NCI-H187 (cell line): Measurements from ENCODE around the gene CLTC.
"Not testable (repeated sequence)": the region's sequence is repeated elsewhere in the genome, so short reads cannot be mapped to it uniquely, and the experiment has no call there.

Experiments
- DNase-seq, 2 experiments: peaks; one replicate each; lab custom pipeline; 2025; lab: John Stamatoyannopoulos, UW

CLTC gene

GRCh38 chr17:59634632-59635541 is 15.2 kb downstream of the CLTC start:
- no peak for DNase-seq

- no peak for DNase-seq
Measured at GRCh38 chr17:59637611-59638310, 18.1 kb downstream of the CLTC start.

GRCh38 chr17:59638553-59638952 is 18.9 kb downstream of the CLTC start:
- no peak for DNase-seq

GRCh38 chr17:59641799-59642484 is 22.2 kb downstream of the CLTC start:
- DNase-seq = no peak

- no peak for DNase-seq
Measured at GRCh38 chr17:59642565-59642964, 22.9 kb downstream of the CLTC start.

- no peak for DNase-seq
Measured at GRCh38 chr17:59643159-59644140, 23.8 kb downstream of the CLTC start.

- DNase-seq = no peak
Measured at GRCh38 chr17:59647288-59647687, 27.6 kb downstream of the CLTC start.

- no peak for DNase-seq
Measured at GRCh38 chr17:59649886-59650285, 30.2 kb downstream of the CLTC start.

- no peak for DNase-seq
Measured at GRCh38 chr17:59650642-59651041, 30.9 kb downstream of the CLTC start.

GRCh38 chr17:59651346-59651745 is 31.7 kb downstream of the CLTC start:
- DNase-seq = no peak

- no peak for DNase-seq
Measured at GRCh38 chr17:59652119-59652518, 32.4 kb downstream of the CLTC start.

- DNase-seq = not testable (repeated sequence)
Measured at GRCh38 chr17:59656624-59657023, 36.9 kb downstream of the CLTC start.

GRCh38 chr17:59666235-59666634 is 46.5 kb downstream of the CLTC start:
- no peak for DNase-seq

- no peak for DNase-seq
Measured at GRCh38 chr17:59668816-59669215, 49.1 kb downstream of the CLTC start.

- DNase-seq = no peak
Measured at GRCh38 chr17:59669411-59669810, 49.7 kb downstream of the CLTC start.

- DNase-seq = no peak
Measured at GRCh38 chr17:59669944-59670343, 50.2 kb downstream of the CLTC start.

GRCh38 chr17:59671386-59671785 is 51.7 kb downstream of the CLTC start:
- no peak for DNase-seq

GRCh38 chr17:59675231-59675630 is 55.5 kb downstream of the CLTC start:
- DNase-seq = no peak

- no peak for DNase-seq
Measured at GRCh38 chr17:59676716-59677115, 57.0 kb downstream of the CLTC start.

- no peak for DNase-seq
Measured at GRCh38 chr17:59678918-59679317, 59.2 kb downstream of the CLTC start.

GRCh38 chr17:59680314-59680713 is 60.6 kb downstream of the CLTC start:
- no peak for DNase-seq
